ENCODE measurements around the gene XRN1.

GRCh38 chr3:142256712-142257333 lies 191.0 kb downstream of the XRN1 start:
- TF ChIP-seq POLR2AphosphoS5 (IDR thresholded peaks at IDR 0.05; ENCODE audit: low read depth, low read length) (no peak), SIN3A (IDR thresholded peaks at IDR 0.05; ENCODE audit: borderline replicate concordance, insufficient read depth, low read length) (no peak), FOXP2 (optimal IDR thresholded peaks at IDR 0.05; ENCODE audit: borderline replicate concordance, extremely low read depth, extremely low read length, insufficient read depth) (no peak), TAF1 (IDR thresholded peaks at IDR 0.05; ENCODE audit: borderline replicate concordance, insufficient read depth, low read length) (no peak)
